Spleen (tissue), 7 donors: ENCODE results near the gene SKA3.

Source experiments
- POLR2A ChIP-seq, 3 donors: fragments of 450-650 bp; IDR thresholded peaks; one replicate each; pipeline ENCODE4 v1.5.1; 2017; ENCODE audit warnings: antibody characterized with exemption in 3 of 3, mild to moderate bottlenecking in 1 of 3
- TF ChIP-seq, protein P1 (sequence below), 11 experiments: fragments of 200-600 bp in 7 of 11; fragments of 450-650 bp in 4 of 11; sonication (generic) in 4 of 11; IDR thresholded peaks in 8 of 11; conservative IDR thresholded peaks in 3 of 11; 1 replicate in 7 of 11; 2 replicates in 4 of 11; pipeline versions ENCODE4 v1.4.0 to v1.8.0; 2016 to 2021; ENCODE audit warnings: antibody characterized with exemption in 11 of 11, inconsistent platforms in 4 of 11, mild to moderate bottlenecking in 1 of 11
- donor health status: DM: no; HTN: no; CAD: no; lungs with moderate emphysema.
- donor health status: DM: no; HTN: no; CAD: no.
- donor health status: DM: no; HTN: no; CAD: no.

DNA sequence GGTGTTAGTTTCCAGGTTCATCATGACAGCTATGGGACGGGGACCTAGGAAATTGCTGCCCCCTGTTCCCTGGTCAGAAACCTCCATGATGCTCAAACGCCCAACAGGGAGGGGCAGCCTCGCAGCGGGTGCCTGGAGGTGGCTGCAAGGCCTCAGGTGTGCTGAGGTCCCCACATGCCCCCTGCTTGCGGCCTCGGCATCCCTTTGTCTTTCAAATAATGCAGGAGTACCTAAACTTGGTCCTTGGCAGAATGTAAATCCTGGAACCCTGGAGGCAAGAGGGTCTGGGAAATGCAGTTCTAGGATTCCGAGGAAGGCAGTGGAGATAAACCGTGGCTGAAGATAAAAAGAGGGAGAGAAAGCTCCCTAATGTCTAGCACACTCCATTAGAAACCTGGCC is 52.4 kb downstream of the SKA3 start:
- TF ChIP-seq, protein P1, sequence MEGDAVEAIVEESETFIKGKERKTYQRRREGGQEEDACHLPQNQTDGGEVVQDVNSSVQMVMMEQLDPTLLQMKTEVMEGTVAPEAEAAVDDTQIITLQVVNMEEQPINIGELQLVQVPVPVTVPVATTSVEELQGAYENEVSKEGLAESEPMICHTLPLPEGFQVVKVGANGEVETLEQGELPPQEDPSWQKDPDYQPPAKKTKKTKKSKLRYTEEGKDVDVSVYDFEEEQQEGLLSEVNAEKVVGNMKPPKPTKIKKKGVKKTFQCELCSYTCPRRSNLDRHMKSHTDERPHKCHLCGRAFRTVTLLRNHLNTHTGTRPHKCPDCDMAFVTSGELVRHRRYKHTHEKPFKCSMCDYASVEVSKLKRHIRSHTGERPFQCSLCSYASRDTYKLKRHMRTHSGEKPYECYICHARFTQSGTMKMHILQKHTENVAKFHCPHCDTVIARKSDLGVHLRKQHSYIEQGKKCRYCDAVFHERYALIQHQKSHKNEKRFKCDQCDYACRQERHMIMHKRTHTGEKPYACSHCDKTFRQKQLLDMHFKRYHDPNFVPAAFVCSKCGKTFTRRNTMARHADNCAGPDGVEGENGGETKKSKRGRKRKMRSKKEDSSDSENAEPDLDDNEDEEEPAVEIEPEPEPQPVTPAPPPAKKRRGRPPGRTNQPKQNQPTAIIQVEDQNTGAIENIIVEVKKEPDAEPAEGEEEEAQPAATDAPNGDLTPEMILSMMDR (IDR thresholded peaks at IDR 0.05 in 8 of 11, conservative IDR thresholded peaks at IDR 0.05 in 3 of 11), result no peak
- no peak for TF ChIP-seq POLR2A (IDR thresholded peaks at IDR 0.05)
